Liver (tissue), 9 donors: ENCODE data around the gene NXPH3. TPM values are rescaled to one million over a fixed set of nuclear protein-coding genes. Genes with fewer than 3 reads are reported as not detected.

Experiments
- DNase-seq: peaks from one replicate; pipeline ENCODE4 v3.0.0-alpha.2; 2017; ENCODE audit warnings: low spot score
- H3K27ac ChIP-seq, 2 donors: one replicate each; pipeline ENCODE4 v1.7.0; 2013; ENCODE audit warnings: inconsistent platforms in 2 of 2, low read length in 2 of 2, control low read depth in 1 of 2, low read depth in 1 of 2, mild to moderate bottlenecking in 1 of 2
- H3K27me3 ChIP-seq, 4 donors: one replicate each; pipeline versions ENCODE4 v1.6.1 to v1.7.0; 2013; ENCODE audit warnings: low read length in 3 of 4, inconsistent platforms in 1 of 4, mild to moderate bottlenecking in 1 of 4, moderate library complexity in 1 of 4; ENCODE audit not compliant: control insufficient read depth in 4 of 4, insufficient read depth in 4 of 4
- H3K36me3 ChIP-seq, 4 donors: one replicate each; pipeline versions ENCODE4 v1.6.1 to v1.7.0; 2013; ENCODE audit warnings: low read length in 3 of 4, mild to moderate bottlenecking in 3 of 4, low read depth in 1 of 4, moderate library complexity in 1 of 4; ENCODE audit not compliant: control insufficient read depth in 4 of 4, insufficient read depth in 3 of 4
- H3K4me1 ChIP-seq, 4 donors: one replicate each; pipeline versions ENCODE4 v1.6.1 to v1.7.0; 2013; ENCODE audit warnings: low read length in 3 of 4, mild to moderate bottlenecking in 3 of 4, moderate library complexity in 1 of 4; ENCODE audit not compliant: control insufficient read depth in 4 of 4, insufficient read depth in 4 of 4
- H3K4me3 ChIP-seq, 3 donors: one replicate each; pipeline versions ENCODE4 v1.6.1 to v1.7.0; 2013; ENCODE audit warnings: low read length in 3 of 3, control low read depth in 1 of 3, low read depth in 1 of 3, mild to moderate bottlenecking in 1 of 3
- H3K9ac ChIP-seq, 2 donors: one replicate each; pipeline ENCODE4 v1.7.0; 2013; ENCODE audit warnings: low read length in 2 of 2, mild to moderate bottlenecking in 2 of 2, moderate library complexity in 2 of 2, control low read depth in 1 of 2, low read depth in 1 of 2
- H3K9me3 ChIP-seq, 4 donors: one replicate each; pipeline versions ENCODE4 v1.6.1 to v1.7.0; 2013; ENCODE audit warnings: low read length in 3 of 4; ENCODE audit not compliant: control insufficient read depth in 4 of 4
- ATF3 ChIP-seq: IDR thresholded peaks from 2 replicates; pipeline ENCODE4 v1.6.1; 2016; ENCODE audit warnings: antibody characterized with exemption
- CTCF ChIP-seq: fragments of 150-350 bp; IDR thresholded peaks from 2 replicates; pipeline ENCODE4 v1.5.1; 2017; ENCODE audit warnings: improper control_type of control experiment, low read depth, low read length; ENCODE audit not compliant: missing input control
- EGR1 ChIP-seq, 2 donors: IDR thresholded peaks; 2 replicates each; pipeline ENCODE4 v1.6.1; 2016 to 2018; ENCODE audit warnings: antibody characterized with exemption in 2 of 2, low read depth in 2 of 2
- FOXA1 ChIP-seq: IDR thresholded peaks from 2 replicates; pipeline ENCODE4 v1.6.1; 2016; ENCODE audit warnings: antibody characterized with exemption
- GABPA ChIP-seq, 2 donors: IDR thresholded peaks in 1 of 2; conservative IDR thresholded peaks in 1 of 2; 2 replicates each; pipeline ENCODE4 v1.6.1; 2016; ENCODE audit warnings: antibody characterized with exemption in 2 of 2, mild to moderate bottlenecking in 1 of 2, moderate library complexity in 1 of 2
- HNF4A ChIP-seq, 2 donors: conservative IDR thresholded peaks; 2 replicates each; pipeline ENCODE4 v1.6.1; 2016; ENCODE audit warnings: antibody characterized with exemption in 2 of 2, mild to moderate bottlenecking in 2 of 2
- HNF4G ChIP-seq: IDR thresholded peaks from 2 replicates; pipeline ENCODE4 v1.6.1; 2016; ENCODE audit warnings: antibody characterized with exemption
- JUND ChIP-seq, 2 donors: IDR thresholded peaks; 2 replicates each; pipeline ENCODE4 v1.6.1; 2016; ENCODE audit warnings: antibody characterized with exemption in 2 of 2
- MAX ChIP-seq: IDR thresholded peaks from 2 replicates; pipeline ENCODE4 v1.6.1; 2016; ENCODE audit warnings: antibody characterized with exemption
- NR2F2 ChIP-seq: IDR thresholded peaks from 2 replicates; pipeline ENCODE4 v1.6.1; 2016; ENCODE audit warnings: antibody characterized with exemption
- RAD21 ChIP-seq, 2 donors: IDR thresholded peaks; 2 replicates each; pipeline ENCODE4 v1.6.1; 2016; ENCODE audit warnings: antibody characterized with exemption in 2 of 2, mild to moderate bottlenecking in 2 of 2
- REST ChIP-seq: IDR thresholded peaks from 2 replicates; pipeline ENCODE4 v1.6.1; 2016; ENCODE audit warnings: antibody characterized with exemption, mild to moderate bottlenecking
- RXRA ChIP-seq, 2 donors: IDR thresholded peaks; 2 replicates each; pipeline ENCODE4 v1.6.1; 2017 to 2018; ENCODE audit warnings: antibody characterized with exemption in 2 of 2, mild to moderate bottlenecking in 1 of 2
- SP1 ChIP-seq: IDR thresholded peaks from 2 replicates; pipeline ENCODE4 v1.6.1; 2018; ENCODE audit warnings: antibody characterized with exemption, mild to moderate bottlenecking
- TAF1 ChIP-seq: conservative IDR thresholded peaks from 2 replicates; pipeline ENCODE4 v1.6.1; 2016; ENCODE audit warnings: antibody characterized with exemption, mild to moderate bottlenecking
- ZBTB33 ChIP-seq: IDR thresholded peaks from 2 replicates; pipeline ENCODE4 v1.6.1; 2016; ENCODE audit warnings: antibody characterized with exemption
- WGBS: extraction: QIAGEN DNeasy Blood & Tissue Kit; methylation state at CpG from one replicate; pipeline ENCODE4 v1.1.7; 2013; 5-methylcytosine and 5-hydroxymethylcytosine counted together
- polyA plus RNA-seq, 2 donors: library from polyadenylated mRNA; stranded (reverse) in 1 of 2; unstranded in 1 of 2; fragments of 200-250 nt in 1 of 2; fragments of >200 nt in 1 of 2; fragmentation: Nextera tagmentation in 1 of 2; extraction: Ambion mirVana in 1 of 2; gene quantifications; one replicate each; pipeline versions ENCODE4 v1.2.1 to v1.2.3, GENCODE V29; 2013 to 2015
- total RNA-seq, 2 donors: library from RNA; depleted of rRNA; stranded (reverse); fragments of >200 nt; gene quantifications; one replicate each; pipeline ENCODE4 v1.2.3, GENCODE V29; 2014
- donor health status: healthy.
- donor health status: healthy.
- donor health status: healthy.
- donor health status: healthy.
- donor health status: healthy.

NXPH3 gene
- total and polyA plus RNA-seq, 4 donors, result 0.17 to 0.22 TPM; not detected in 2

- WGBS, result 96% methylated on average over 4 of the region's 4 CpGs
- TF ChIP-seq GABPA (IDR thresholded peaks at IDR 0.05 in 1 of 2, conservative IDR thresholded peaks at IDR 0.05 in 1 of 2) (no peak), TAF1 (no peak)
These were observed 8.2 kb downstream of the NXPH3 start for GRCh38 chr17:49583889-49584288.

GRCh38 chr17:49585422-49586027, 9.9 kb downstream of the NXPH3 start:
- Histone ChIP-seq H3K4me1 (no peaks in the 10 kb centered on the region), H3K9ac (no peak overlapping the region), H3K9me3 (no peaks in the 10 kb centered on the region), H3K36me3 (no peaks in the 10 kb centered on the region), H3K27ac (no peak overlapping the region), H3K4me3 (no peak overlapping the region), H3K27me3 (no peaks in the 10 kb centered on the region)
- 73% methylated on average over 3 of the region's 3 CpGs for WGBS
- TF ChIP-seq GABPA (IDR thresholded peaks at IDR 0.05 in 1 of 2, conservative IDR thresholded peaks at IDR 0.05 in 1 of 2) (no peak), FOXA1 (no peak), NR2F2 (no peak), EGR1 (IDR thresholded peaks at IDR 0.05; ENCODE audit: low read depth in 2 of 2) (no peak), HNF4G (no peak), MAX (no peak), REST (no peak), HNF4A (conservative IDR thresholded peaks at IDR 0.05) (no peak), SP1 (no peak), JUND (IDR thresholded peaks at IDR 0.05) (no peak), CTCF (no peak), ATF3 (no peak), RXRA (IDR thresholded peaks at IDR 0.05) (no peak), RAD21 (IDR thresholded peaks at IDR 0.05) (no peak), TAF1 (no peak), ZBTB33 (no peak)
- DNase-seq, result no peak

More at GRCh38 chr17:49583889-49584288, 8.2 kb downstream of the NXPH3 start:
- H3K4me3 ChIP-seq, result no peak overlapping the region
- no peaks in the 10 kb centered on the region for H3K27me3 ChIP-seq
- H3K36me3 ChIP-seq, result no peaks in the 10 kb centered on the region
- no peak overlapping the region for H3K27ac ChIP-seq
- no peaks in the 10 kb centered on the region for H3K9me3 ChIP-seq
- H3K9ac ChIP-seq, result no peak overlapping the region
- DNase-seq, result no peak
- H3K4me1 ChIP-seq, result no peaks in the 10 kb centered on the region
